Measurements from ENCODE around the gene NUPR1. TPM values are rescaled to one million over a fixed set of nuclear protein-coding genes. Genes with fewer than 3 reads are reported as not detected.
A peak's percentile ranks its signal among the peaks of the same experiment; 100 is the strongest.

The NUPR1 gene
- total RNA-seq, 1 donor from 2014 or later: not detected

- H3F3A ChIP-seq (ENCODE audit: low read depth): no peaks in the 10 kb centered on the region
- H3K9me3 ChIP-seq (ENCODE audit: low read depth): no peaks in the 10 kb centered on the region
- no peaks in the 10 kb centered on the region for H4K20me1 ChIP-seq (ENCODE audit: low read depth)
- DNase-seq (ENCODE audit: low spot score): no peak
- no peak overlapping the region for H3K4me3 Mint-ChIP-seq
- H3K36me3 ChIP-seq: no peaks in the 10 kb centered on the region
- no peak overlapping the region for H3K9ac ChIP-seq
- no peak overlapping the region for H3K4me2 ChIP-seq
- H3K36me3 Mint-ChIP-seq: peaks cover 24% of the 10 kb centered on the region
- no peak overlapping the region for H3K27ac ChIP-seq
- H3K9me3 Mint-ChIP-seq: no peaks in the 10 kb centered on the region
- no peaks in the 10 kb centered on the region for H3K4me1 ChIP-seq
- H3K4me3 ChIP-seq: no peak overlapping the region
- H3K79me2 ChIP-seq (ENCODE audit: low read depth): no peaks in the 10 kb centered on the region
- no peaks in the 10 kb centered on the region for H3K4me1 Mint-ChIP-seq
- no peak overlapping the region for H3K27ac Mint-ChIP-seq
- no peaks in the 10 kb centered on the region for H3K27me3 Mint-ChIP-seq (ENCODE audit: insufficient read depth, low read depth)
- H3K27me3 ChIP-seq: no peaks in the 10 kb centered on the region
- no peak overlapping the region for H2AFZ ChIP-seq (replicated peaks)
- TF ChIP-seq EZH2 (IDR thresholded peaks at IDR 0.05) (no peak), CTCF (IDR thresholded peaks at IDR 0.05) (no peak), EZH2phosphoT487 (IDR thresholded peaks at IDR 0.05) (no peak)
Observed at GRCh38 chr16:28585674-28586073, 46.9 kb upstream of the NUPR1 start.

GRCh38 chr16:28580726-28581315, 42.0 kb upstream of the NUPR1 start:
- H3K79me2 ChIP-seq (ENCODE audit: low read depth): no peaks in the 10 kb centered on the region
- H3K4me1 ChIP-seq: no peaks in the 10 kb centered on the region
- Mint-ChIP-seq H3K36me3 (peaks cover 20% of the 10 kb centered on the region), H3K27ac (no peak overlapping the region), H3K27me3 (ENCODE audit: insufficient read depth, low read depth) (no peaks in the 10 kb centered on the region), H3K4me3 (no peak overlapping the region), H3K4me1 (no peaks in the 10 kb centered on the region), H3K9me3 (no peaks in the 10 kb centered on the region)
- no peaks in the 10 kb centered on the region for H3K36me3 ChIP-seq
- no peak overlapping the region for H3K27ac ChIP-seq
- H3F3A ChIP-seq (ENCODE audit: low read depth): no peaks in the 10 kb centered on the region
- peaks cover 4% of the 10 kb centered on the region for H4K20me1 ChIP-seq (ENCODE audit: low read depth)
- TF ChIP-seq EZH2phosphoT487 (IDR thresholded peaks at IDR 0.05) (no peak), CTCF (IDR thresholded peaks at IDR 0.05) (no peak), EZH2 (IDR thresholded peaks at IDR 0.05) (no peak)
- no peak for DNase-seq (ENCODE audit: low spot score)
- H3K4me2 ChIP-seq: no peak overlapping the region
- H3K27me3 ChIP-seq: no peaks in the 10 kb centered on the region
- H2AFZ ChIP-seq (replicated peaks): no peak overlapping the region
- no peak overlapping the region for H3K4me3 ChIP-seq
- no peak overlapping the region for H3K9ac ChIP-seq
- H3K9me3 ChIP-seq (ENCODE audit: low read depth): no peaks in the 10 kb centered on the region

- no peak overlapping the region for H3K9ac ChIP-seq
- no peak overlapping the region for H2AFZ ChIP-seq (replicated peaks)
- no peaks in the 10 kb centered on the region for H3K27me3 ChIP-seq
- peaks cover 31% of the 10 kb centered on the region for H3K4me1 Mint-ChIP-seq
- no peak overlapping the region for H3K4me3 ChIP-seq
- H3K4me3 Mint-ChIP-seq: no peak overlapping the region
- H3K27me3 Mint-ChIP-seq (ENCODE audit: insufficient read depth, low read depth): peaks cover 7% of the 10 kb centered on the region
- H3K36me3 Mint-ChIP-seq: peaks cover 8% of the 10 kb centered on the region
- H3K4me2 ChIP-seq: no peak overlapping the region
- H4K20me1 ChIP-seq (ENCODE audit: low read depth): peaks cover 15% of the 10 kb centered on the region
- H3K9me3 Mint-ChIP-seq: no peaks in the 10 kb centered on the region
- TF ChIP-seq EZH2 (IDR thresholded peaks at IDR 0.05) (no peak), EZH2phosphoT487 (IDR thresholded peaks at IDR 0.05) (no peak), CTCF (IDR thresholded peaks at IDR 0.05) (no peak)
- H3K4me1 ChIP-seq: peaks cover 22% of the 10 kb centered on the region
- H3K27ac Mint-ChIP-seq: peak overlapping the region; percentile 37
- no peaks in the 10 kb centered on the region for H3K9me3 ChIP-seq (ENCODE audit: low read depth)
- H3K27ac ChIP-seq: no peak overlapping the region
- H3K79me2 ChIP-seq (ENCODE audit: low read depth): no peaks in the 10 kb centered on the region
- H3F3A ChIP-seq (ENCODE audit: low read depth): no peaks in the 10 kb centered on the region
- H3K36me3 ChIP-seq: no peaks in the 10 kb centered on the region
- DNase-seq (ENCODE audit: low spot score): no peak
Observed at GRCh38 chr16:28575446-28576109, 36.8 kb upstream of the NUPR1 start.
